ENCODE measurements around the gene KCNE1. TPM values are rescaled to one million over a fixed set of nuclear protein-coding genes. Genes with fewer than 3 reads are reported as not detected.
"Not testable (repeated sequence)": the region's sequence is repeated elsewhere in the genome, so short reads cannot be mapped to it uniquely, and the experiment has no call there.

Gene KCNE1
- total RNA-seq, 1 donor from 2014 or later, result 0.51 TPM

GRCh38 chr21:34558166-34558565 lies 46.2 kb upstream of the KCNE1 start:
- peaks cover 13% of the 10 kb centered on the region for H3K4me1 Mint-ChIP-seq (ENCODE audit: unreplicated experiment)
- no peak overlapping the region for H3K4me3 Mint-ChIP-seq
- peaks cover 9% of the 10 kb centered on the region for H3K36me3 Mint-ChIP-seq
- DNase-seq (ENCODE audit: extremely low spot score, unreplicated experiment), result no peak
- H3K27me3 Mint-ChIP-seq, result no peaks in the 10 kb centered on the region
- peak overlapping the region; percentile 48 for H3K27ac Mint-ChIP-seq
- H3K9me3 Mint-ChIP-seq, result peaks cover 17% of the 10 kb centered on the region
- TF ChIP-seq CTCF (conservative IDR thresholded peaks at IDR 0.05), result no peak

- no peak for DNase-seq (ENCODE audit: extremely low spot score, unreplicated experiment)
Observed at GRCh38 chr21:34557261-34557660, 45.3 kb upstream of the KCNE1 start.

GRCh38 chr21:34554670-34555069 lies 42.7 kb upstream of the KCNE1 start:
- not testable (repeated sequence) for DNase-seq (ENCODE audit: extremely low spot score, unreplicated experiment); H3K4me3 Mint-ChIP-seq; H3K27me3 Mint-ChIP-seq; H3K27ac Mint-ChIP-seq; H3K36me3 Mint-ChIP-seq
- H3K9me3 Mint-ChIP-seq, result peaks cover 17% of the 10 kb centered on the region
- peaks cover 18% of the 10 kb centered on the region for H3K4me1 Mint-ChIP-seq (ENCODE audit: unreplicated experiment)

More at GRCh38 chr21:34557261-34557660, 45.3 kb upstream of the KCNE1 start:
- no peak overlapping the region for H3K27ac Mint-ChIP-seq
- peaks cover 17% of the 10 kb centered on the region for H3K9me3 Mint-ChIP-seq
- H3K27me3 Mint-ChIP-seq, result no peaks in the 10 kb centered on the region
- no peak for TF ChIP-seq CTCF (conservative IDR thresholded peaks at IDR 0.05)
- H3K36me3 Mint-ChIP-seq, result peaks cover 9% of the 10 kb centered on the region
- H3K4me3 Mint-ChIP-seq, result no peak overlapping the region
- H3K4me1 Mint-ChIP-seq (ENCODE audit: unreplicated experiment), result peaks cover 18% of the 10 kb centered on the region

- DNase-seq (ENCODE audit: extremely low spot score, unreplicated experiment), result no peak
- Mint-ChIP-seq H3K4me1 (ENCODE audit: unreplicated experiment) (peaks cover 17% of the 10 kb centered on the region), H3K4me3 (no peak overlapping the region), H3K36me3 (peaks cover 9% of the 10 kb centered on the region), H3K27me3 (no peaks in the 10 kb centered on the region), H3K27ac (no peak overlapping the region), H3K9me3 (peaks cover 17% of the 10 kb centered on the region)
- TF ChIP-seq CTCF (conservative IDR thresholded peaks at IDR 0.05), result no peak
Observed at GRCh38 chr21:34554227-34554626, 42.2 kb upstream of the KCNE1 start.

GRCh38 chr21:34553151-34553952 lies 41.3 kb upstream of the KCNE1 start:
- no peaks in the 10 kb centered on the region for H3K27me3 Mint-ChIP-seq
- no peak for TF ChIP-seq CTCF (conservative IDR thresholded peaks at IDR 0.05)
- H3K4me1 Mint-ChIP-seq (ENCODE audit: unreplicated experiment), result peaks cover 9% of the 10 kb centered on the region
- H3K36me3 Mint-ChIP-seq, result peaks cover 9% of the 10 kb centered on the region
- DNase-seq (ENCODE audit: extremely low spot score, unreplicated experiment), result no peak
- peaks cover 12% of the 10 kb centered on the region for H3K9me3 Mint-ChIP-seq
- no peak overlapping the region for H3K4me3 Mint-ChIP-seq
- H3K27ac Mint-ChIP-seq, result peak overlapping the region; percentile 9

- Mint-ChIP-seq H3K4me1 (ENCODE audit: unreplicated experiment) (peaks cover 5% of the 10 kb centered on the region), H3K27me3 (no peaks in the 10 kb centered on the region), H3K9me3 (peaks cover 12% of the 10 kb centered on the region), H3K36me3 (peaks cover 9% of the 10 kb centered on the region), H3K4me3 (no peak overlapping the region), H3K27ac (peak overlapping the region; percentile 9)
- DNase-seq (ENCODE audit: extremely low spot score, unreplicated experiment), result no peak
- TF ChIP-seq CTCF (conservative IDR thresholded peaks at IDR 0.05), result no peak
Observed at GRCh38 chr21:34552360-34553098, 40.5 kb upstream of the KCNE1 start.
